ENCODE results near the gene RNF212.

RNF212 gene

DNA sequence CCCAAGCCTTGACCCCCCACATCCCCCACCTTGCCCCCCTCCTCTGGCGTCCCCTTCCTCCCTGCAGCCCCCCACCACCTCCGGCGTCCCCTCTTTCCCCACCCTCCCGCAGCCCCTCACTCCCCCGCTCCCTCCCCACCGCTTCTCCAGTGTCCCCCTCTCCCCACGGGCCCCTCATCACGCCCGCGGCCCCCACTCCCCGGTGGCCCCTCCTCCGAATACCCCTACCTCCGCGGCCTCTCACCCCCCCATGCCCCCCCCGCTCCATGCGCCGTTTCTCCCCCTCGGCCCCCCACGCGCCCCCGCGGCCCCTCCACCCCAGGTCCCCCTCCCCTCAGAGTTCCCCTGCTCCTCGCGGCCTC is 562 bp downstream of the RNF212 start:
- no peak for DNase-seq

DNA sequence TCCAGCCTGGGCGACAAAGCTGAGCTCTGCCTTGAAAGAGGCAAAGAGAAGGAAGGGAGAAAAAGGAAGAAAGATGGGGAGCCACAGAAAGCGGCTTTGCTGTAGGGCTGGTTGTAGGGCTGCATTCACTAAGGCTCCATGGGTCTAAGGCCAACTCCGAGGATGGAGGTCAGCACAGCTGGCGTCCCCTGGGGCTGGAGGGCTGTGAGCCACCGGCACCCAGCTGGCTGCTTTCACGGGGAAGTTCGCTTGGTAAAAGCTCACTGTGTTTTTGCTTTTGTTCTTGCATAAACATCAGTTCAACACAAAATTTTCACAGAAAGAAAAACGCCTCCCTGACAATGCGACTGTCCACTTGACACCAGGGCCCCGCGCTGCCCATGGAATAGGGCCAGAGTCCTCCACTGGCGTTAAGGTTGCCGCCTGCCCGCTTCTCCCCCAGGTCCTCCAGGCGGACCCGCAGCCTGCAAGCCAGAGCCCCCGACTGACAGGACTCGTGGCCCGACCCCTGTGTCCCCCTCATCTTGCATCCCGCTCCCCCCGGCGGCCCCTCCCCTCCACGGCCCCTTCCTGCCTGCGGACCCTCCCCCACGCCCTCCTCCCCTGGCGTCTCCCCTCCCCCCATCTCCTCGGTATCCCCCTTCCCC is 1.1 kb downstream of the RNF212 start:
- no peak for DNase-seq

DNA sequence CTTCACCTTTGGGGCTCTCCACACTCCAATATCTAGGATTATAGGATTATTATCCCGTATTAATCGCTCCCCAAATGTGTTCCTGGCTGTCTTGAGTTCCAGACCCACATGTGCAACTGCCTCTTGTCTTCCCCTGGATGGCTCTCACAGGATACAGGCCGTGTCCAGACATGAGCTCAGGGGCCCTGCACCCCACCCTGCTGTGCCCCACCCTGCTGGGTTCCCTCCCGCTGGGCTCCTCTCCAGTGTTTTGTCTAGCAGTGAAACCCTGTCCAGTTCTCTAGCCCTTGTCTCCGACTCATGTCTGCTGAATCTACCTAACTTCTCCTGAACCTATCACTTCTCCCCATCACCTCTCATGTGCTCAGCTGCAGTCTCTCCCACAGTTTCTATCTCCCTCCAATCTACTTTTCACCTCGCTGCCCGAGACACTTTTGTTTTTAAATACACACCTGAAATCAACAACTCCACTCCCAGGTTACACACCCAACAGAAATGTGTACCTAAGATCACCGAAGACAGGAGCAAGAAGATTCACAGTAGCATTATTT is 2.0 kb downstream of the RNF212 start:
- no peak for DNase-seq

DNA sequence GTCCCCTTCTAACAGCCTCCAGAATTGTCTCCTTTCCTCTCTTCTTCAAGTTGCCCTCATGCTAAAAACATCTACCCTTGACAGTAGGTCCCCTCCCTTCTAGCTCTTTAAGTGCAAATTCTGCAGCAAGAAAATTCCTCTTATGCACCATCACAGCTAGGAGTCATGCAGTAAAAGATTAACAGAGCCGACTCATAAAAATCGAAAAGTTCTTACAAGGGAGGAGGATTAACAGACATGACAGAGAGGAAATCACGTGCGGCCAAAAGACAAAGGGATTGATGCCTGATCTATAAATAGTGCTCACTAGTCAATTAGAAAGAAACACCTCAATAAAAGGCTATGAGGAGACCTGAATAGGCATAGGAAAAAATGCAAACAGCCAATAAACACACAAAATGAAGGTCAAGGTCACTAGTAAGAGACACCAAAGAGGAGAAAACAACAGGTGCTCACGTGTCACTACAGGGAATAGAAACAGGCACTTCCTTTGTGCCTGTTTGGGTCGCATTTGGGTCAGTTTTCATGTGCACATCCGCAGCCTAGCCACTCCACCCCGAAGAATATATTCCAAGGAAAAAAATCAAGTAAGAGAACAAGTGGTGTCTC is 3.4 kb downstream of the RNF212 start:
- DNase-seq, result no peak

DNA sequence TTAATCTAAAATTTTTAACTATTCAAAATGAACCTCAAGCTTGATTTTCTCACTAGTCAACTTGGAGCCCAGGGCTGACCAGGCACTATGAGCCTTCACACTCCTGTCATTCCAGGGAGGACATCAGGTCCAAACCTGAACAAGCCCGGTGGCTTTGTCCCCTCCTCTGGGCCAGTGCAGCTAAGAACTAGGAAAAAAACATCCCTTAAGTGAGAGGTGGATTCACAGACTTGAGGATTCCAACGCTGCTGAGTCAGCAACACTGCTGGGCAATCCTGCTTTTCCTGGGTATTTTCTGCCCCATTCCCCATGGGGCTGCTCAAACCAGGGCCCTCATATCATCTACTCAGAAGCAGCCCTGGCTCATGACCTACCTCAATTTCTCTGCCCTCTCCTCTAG is 4.0 kb downstream of the RNF212 start:
- no peak for DNase-seq

DNA sequence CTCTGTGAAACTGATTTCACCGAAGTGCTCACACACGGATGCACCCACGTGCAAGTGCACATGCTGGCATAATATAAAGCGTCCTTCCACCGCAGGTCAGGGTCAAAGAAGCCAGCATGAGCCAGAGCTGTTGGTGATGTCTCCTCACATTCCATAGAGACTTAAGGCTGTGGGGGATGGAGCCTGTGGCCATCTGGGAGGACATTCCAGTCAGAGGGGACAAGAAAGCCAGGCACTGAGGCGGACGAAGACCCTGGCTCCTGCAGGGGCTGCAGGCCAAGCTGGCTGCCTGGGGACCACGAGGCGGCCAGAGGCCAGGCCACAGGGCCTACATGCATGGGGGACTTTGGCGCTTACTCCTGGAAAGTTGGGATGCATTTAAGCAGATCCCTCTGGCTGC is 7.7 kb downstream of the RNF212 start:
- no peak for DNase-seq

DNA sequence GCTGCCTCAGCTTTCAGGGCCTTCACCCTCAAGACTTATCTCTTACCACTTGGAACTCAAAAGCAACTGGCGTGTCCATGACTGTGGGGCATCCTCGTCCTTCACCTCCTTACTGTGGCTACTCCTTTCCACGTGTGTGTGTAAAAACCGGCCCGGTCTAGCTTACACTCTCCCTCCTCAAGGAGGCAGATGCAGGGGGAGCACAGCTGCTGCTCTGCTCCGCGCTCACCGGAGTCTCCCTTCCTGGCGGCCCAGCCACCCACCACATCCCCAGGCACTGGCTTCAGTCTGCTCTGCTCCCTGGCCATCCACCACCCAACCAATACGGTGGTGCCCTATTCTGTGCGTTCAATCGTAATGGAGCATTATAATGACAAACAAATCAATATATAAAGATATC is 8.3 kb downstream of the RNF212 start:
- no peak for DNase-seq

DNA sequence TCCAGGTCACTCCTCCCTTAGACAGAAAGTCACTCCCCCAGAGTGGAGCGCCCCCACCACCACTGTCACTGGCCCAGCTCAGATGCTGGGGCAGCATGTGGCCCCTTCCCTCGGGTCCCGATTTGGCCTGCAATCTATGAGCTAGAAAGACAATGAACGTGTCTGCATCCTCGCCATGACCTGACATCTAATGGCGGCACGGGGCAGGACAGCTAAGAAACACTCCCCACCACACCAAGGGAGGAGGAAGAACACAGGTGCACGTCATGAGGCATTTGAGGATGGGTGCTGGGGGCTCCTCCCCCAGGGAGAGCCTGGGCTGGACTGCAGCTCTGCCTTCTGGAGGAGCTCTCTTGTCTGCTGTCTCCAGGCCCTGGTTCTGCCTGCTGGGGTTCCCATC is 8.7 kb downstream of the RNF212 start:
- no peak for DNase-seq

DNA sequence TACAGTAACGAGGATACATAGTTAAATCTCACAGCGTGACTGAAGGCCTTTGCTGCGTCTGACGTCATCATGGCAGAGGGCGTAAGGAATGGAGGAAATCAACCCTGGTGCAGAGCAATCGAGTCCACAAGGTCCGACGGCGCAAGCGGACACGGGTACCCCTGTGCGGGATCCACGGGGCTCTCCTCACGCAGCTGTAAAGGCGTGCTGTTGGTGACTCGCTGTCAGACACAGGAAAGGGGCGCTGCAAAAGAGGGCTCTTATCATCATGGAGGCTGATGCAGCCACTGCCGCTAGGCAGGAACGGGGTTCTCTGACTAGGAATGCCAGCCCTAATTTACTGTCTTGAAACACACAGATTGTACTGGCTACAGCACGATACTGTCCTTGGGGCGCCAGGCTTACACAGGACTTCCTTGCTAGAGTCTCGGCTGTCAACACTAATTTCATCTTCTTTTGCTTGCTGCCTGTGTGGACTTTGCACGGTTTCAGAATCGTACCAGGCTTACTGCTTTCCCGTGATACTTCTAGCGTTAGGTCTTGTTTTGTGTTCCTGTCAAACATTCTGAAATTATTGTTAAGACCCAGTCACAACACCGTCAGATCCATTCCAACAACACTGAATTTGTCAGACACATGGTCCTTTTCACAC is 13.6 kb downstream of the RNF212 start:
- no peak for DNase-seq

DNA sequence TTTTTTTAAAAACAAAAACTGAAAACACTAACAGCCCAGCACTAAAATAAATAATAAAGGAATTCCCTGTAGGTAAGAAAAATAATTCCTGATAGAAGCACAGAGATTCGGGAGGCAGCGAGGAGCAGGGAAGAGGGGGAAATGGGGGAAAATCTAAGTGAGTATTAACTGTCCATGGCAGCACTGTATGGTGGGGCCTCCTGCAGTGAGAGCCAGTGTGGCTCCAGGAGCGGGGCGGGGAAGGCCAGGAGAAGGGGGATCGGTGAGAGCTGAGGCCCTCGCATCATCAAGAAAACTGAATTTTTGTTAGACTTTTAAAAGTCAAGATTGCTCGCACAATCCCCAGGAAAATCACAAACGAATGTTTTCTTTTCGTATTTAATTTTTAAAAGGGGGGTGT is 14.1 kb downstream of the RNF212 start:
- no peak for DNase-seq

DNA sequence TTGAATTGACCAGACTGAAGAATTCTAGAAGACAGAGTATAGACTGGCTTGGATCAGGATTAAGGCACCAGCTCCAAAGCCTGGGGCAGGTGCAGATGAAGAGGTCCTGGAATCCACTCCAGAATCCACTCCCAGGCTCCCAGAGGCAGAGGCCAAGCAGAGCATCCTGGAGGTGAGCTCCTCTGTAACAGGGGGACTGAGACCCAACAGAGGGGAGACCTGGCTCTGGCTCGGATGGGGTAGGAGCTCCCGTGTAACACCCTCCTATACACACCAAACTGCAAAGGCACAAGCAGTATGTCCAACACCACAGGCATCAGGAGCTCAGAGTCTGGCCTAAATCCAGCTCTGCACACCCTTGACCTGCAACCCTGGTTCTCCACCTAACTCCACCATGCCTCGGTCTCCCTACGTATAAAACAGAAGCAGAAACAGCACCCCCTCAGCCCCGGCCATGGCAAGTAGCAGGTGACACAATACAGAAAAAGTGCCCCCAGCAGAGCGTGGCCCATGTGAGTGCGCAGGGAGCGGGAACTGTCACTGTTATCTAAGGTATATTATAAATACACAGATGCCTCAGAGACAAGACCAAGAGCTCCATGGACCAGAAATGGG is 14.9 kb downstream of the RNF212 start:
- DNase-seq, result no peak

DNA sequence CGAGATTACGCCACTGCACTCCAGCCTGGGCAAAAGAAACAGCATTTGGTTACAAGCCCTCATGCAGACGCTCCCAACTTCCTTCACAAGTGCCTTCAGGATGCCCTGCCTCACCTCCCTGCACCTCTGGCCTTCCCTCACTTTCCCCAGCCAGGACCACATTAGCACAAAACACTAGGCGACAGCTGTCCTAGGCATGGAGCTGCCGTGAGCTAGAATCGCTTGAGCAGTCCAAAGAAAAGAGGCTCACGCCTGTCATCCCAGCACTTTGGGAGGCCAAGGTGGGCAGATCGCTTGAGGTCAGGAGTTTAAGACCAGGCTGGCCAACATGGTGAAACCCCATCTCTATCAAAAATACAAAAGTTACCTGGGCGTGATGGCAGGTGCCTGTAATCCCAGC is 15.8 kb downstream of the RNF212 start:
- DNase-seq, result no peak

DNA sequence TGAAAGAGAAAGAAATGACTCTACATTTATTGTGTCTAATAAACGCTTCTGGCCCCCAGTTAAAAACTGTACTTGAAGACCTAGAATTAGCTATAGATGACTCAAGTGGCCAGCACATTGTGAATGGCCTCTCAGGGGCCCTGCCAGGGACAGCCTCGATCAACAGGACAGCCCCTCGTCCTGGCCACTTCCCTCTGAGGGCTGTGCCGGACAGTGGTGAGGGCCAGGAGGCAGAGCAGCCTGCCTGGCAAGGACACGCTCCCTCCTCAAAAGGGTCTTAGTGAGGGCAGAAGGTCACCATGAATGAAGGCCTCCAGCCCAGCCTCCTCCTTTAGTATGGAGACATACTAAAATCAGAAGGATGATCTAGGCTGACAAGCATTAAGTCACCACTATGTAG is 16.5 kb downstream of the RNF212 start:
- DNase-seq, result no peak

DNA sequence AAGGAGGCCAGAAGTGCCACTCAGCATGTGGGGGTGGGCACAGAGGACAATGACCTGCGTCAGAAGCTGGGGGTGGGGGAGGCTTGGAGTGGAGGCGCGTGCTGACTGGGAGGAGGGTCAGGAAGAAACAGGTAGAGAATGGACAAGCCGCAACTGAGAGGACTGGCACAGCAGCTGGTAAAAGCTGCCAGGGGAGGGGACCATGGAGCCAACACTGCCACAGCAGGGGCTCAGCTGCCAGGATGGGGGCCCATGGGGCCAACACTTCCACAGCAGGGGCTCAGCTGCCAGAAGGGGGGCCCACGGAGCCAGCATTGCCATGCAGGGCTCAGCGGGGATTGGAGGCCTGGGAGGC is 19.1 kb downstream of the RNF212 start:
- no peak for DNase-seq

DNA sequence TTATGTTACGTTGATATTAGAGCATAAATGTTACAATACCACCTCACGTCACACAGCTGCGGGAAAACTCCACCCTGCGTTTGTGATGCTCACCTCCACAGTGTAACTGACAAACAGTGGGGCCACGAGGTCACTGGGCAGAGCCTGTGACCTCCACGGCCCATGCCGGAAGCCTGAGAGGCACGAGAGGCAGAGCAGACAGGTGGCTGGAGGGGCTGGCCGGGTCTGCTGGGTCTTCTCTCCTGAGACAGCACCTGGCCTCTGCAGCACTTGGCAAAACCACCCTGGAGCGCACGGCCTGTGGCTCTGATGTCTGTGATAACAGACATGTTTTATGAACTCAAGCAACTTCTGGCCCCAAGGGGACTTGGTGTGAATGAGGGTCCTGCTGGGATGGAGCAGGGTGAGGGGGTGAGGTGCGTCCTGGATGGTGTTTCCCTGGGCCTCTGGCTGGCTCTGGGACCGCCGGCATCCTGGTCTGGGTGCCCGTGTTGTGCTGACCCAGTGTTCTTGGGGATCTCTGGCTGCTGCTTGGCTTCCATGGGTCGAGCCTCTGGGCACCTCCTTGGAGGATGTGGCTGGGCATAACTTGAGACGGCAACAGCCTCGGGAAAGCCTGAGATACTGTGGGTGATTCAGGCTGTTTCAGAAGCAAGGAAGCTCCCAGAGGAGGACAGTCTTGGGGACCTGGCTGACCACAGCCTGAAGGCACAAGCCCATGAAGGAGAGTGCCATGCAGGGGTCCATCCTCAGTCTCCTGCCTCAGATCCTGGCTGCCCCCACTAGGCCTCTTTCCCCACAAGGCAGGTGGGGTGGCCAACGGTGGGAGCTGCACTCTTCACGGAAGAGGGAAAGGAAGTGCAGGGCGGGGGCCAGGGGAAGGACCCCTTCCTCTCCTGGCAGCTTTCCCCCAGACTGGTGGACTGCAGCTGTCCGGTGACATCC is 19.7 kb downstream of the RNF212 start:
- no peak for DNase-seq

DNA sequence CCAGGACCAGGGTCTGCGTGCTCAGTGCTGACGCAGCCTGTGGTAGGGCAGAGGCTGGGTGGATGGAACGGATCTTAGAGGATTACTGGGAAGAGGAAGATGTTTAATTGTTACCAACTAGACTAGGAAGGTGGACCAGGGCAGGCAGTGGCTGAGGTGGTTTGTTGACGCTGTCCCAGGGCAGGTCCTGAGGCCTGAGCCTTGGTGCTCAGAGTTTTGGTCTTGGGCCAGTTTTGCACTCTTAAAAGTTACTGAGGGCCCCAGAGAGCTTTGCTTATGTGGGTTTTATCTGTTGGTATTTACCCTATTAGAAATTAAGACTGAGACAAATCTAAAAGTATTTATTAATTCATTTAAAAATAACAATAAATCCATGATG is 20.4 kb downstream of the RNF212 start:
- no peak for DNase-seq

DNA sequence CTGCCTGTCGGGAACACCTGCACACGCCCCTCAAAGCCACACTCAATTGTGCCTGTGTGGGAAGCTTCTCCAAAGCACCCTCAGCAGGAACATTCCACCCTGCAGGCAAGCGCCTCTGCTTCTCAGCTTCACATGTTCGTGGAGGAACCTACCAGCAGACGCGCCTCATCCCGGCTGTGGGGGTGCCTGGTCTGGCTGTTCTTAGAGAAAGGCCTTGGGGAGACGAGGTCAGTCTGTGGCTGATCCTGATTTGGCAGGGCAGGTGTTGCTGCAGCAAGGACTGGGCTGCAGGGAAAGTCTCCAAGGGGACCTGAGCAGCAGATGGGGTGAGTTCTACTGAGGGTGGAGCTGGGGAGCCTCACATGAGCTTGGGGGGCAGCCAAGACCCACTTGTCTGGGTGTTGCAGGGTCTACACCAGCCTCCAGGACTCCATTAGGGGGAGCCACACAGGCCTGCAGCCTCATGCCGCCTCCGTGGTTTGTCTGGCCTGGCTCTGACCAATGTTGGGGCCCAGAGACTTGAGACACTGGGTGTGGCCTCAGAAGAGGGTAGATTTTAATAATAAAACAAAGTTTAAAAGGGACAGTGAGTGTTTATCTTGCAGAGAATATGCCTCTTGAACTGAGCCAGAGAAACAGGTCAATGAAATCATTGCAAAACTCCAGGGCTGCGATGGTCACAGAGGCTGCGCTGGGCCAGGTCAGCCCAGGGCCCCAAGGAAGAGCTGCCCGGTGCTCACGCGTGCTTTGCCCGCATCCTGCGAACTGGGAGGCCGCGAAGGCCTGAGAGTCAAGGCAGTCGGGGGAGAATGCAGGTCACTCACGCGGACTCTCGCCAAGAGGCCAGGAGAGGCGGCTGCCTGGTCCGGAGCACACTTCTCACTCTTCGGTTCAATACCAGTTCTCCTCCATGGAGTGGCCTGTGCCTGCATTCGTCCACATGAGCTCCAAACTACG is 21.1 kb downstream of the RNF212 start:
- no peak for DNase-seq

DNA sequence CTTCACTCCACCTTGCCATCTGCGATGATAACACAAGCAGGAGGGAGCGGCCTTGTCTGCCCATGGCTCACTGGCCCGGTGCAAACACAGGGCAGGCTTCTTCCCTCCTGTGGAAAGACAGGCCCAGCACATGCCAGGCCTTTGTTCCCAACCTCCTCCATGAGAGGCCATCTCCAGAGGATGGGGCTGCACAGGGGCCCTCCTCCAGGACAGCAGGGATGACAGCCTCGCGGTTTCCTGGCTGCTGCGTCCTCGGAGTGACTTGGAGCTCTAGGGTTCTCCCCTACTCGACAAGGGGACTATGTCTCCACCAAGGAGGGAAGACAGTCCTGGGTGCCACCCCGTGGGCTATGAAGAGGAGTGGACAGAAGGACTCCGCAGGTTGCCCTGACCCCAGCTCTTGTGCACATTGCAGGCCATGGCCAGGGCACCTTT is 21.8 kb downstream of the RNF212 start:
- DNase-seq, result no peak

DNA sequence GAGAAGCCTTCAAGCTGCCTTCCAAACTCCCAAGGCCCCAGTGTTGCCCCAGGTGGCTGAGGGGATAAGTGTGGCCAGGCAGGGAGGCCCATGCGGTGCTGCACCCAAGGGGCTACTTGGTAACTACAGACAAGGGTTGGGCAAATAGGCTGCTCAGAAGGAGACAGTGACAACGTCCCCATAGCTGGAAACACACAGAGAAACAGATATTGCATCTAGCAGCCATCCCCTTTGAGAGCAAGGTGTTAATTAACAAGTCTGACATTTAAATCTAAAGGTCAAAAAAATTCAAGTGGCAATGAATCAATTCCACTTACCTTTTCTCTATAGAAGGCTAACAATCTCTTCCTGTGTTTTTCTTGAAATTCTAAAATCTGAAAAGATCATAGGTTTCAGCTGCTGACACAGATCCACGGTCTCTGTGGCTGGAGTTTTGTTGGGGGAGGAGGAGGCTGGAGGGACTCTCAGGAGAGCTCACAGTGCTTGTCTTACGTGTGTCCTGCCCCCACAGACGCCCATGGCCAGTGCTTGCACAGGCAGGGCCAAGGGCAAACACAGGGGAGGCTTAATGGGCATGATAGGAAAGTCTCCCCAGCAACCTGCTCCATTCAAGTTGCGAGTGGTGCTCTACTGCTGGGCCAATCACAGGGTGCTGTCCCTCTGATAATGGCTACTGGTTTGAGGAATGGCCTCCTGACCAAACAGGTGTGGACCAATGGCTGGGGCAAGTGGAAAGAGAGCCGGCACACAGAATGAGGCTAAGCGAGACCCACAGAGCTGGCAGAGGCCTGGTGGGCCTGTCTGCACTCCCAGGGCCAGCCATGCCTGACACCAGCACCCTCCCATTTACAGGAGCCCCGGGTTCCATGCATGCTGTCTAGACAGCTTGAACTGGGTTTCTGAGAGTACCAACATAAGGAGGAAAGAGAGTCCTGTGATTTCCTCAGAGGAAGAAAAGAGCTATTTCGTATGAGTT is 22.6 kb downstream of the RNF212 start:
- DNase-seq, result no peak

DNA sequence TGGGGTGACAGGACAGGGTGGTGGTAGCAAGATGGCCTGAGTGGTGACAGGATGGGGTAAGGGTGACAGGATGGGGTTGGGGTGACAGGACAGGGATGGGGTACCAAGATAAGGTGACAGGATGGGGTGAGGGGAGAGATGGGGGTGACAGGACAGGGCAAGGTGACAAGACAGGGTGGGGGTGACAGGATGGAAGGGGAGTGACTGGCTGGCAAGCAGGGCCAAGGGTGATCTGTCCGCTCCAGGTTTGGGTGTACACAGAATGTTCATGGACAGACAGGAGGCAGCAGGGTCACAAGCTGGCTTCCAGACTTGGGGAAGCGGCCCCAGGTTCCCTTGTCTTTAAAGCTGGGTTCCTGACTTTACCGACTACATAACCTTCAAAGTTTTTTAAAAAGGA is 23.3 kb downstream of the RNF212 start:
- DNase-seq, result no peak

Measured in T1000 (cell line).